ENCODE data around the gene LIN28B. TPM values are rescaled to one million over a fixed set of nuclear protein-coding genes. Genes with fewer than 3 reads are reported as not detected.
"Not testable (repeated sequence)": the region's sequence is repeated elsewhere in the genome, so short reads cannot be mapped to it uniquely, and the experiment has no call there.

LIN28B gene
- total RNA-seq, 2 experiments from 2014 or later: not detected

GRCh38 chr6:104995989-104996617 is 39.2 kb downstream of the LIN28B start:
- Mint-ChIP-seq H3K36me3 (ENCODE audit: low read depth) (no peaks in the 10 kb centered on the region), H3K4me1 (ENCODE audit: low read depth) (no peaks in the 10 kb centered on the region), H3K9me3 (no peaks in the 10 kb centered on the region), H3K27me3 (ENCODE audit: low read depth) (no peaks in the 10 kb centered on the region), H3K4me3 (no peak overlapping the region), H3K27ac (no peak overlapping the region)
- DNase-seq: no peak
- CTCF ChIA-PET: no interaction called here
- intact Hi-C loops (cut with micrococcal nuclease): no loop called here

GRCh38 chr6:105001063-105001462 is 44.2 kb downstream of the LIN28B start:
- intact Hi-C loops (cut with micrococcal nuclease): no loop called here
- Mint-ChIP-seq H3K27me3 (ENCODE audit: low read depth) (peaks cover 3% of the 10 kb centered on the region), H3K9me3 (no peaks in the 10 kb centered on the region), H3K4me1 (ENCODE audit: low read depth) (no peaks in the 10 kb centered on the region), H3K27ac (no peak overlapping the region), H3K4me3 (no peak overlapping the region), H3K36me3 (ENCODE audit: low read depth) (no peaks in the 10 kb centered on the region)
- CTCF ChIA-PET: no interaction called here
- DNase-seq: no peak

GRCh38 chr6:105001906-105002305 is 45.0 kb downstream of the LIN28B start:
- Mint-ChIP-seq H3K9me3 (no peaks in the 10 kb centered on the region), H3K4me1 (ENCODE audit: low read depth) (no peaks in the 10 kb centered on the region), H3K27ac (no peak overlapping the region), H3K4me3 (no peak overlapping the region), H3K27me3 (ENCODE audit: low read depth) (peaks cover 3% of the 10 kb centered on the region), H3K36me3 (ENCODE audit: low read depth) (no peaks in the 10 kb centered on the region)
- DNase-seq: no peak
- CTCF ChIA-PET: no interaction called here
- intact Hi-C loops (cut with micrococcal nuclease): no loop called here

GRCh38 chr6:105005451-105005850 is 48.5 kb downstream of the LIN28B start:
- H3K9me3 Mint-ChIP-seq: no peaks in the 10 kb centered on the region
- H3K36me3 Mint-ChIP-seq (ENCODE audit: low read depth): no peaks in the 10 kb centered on the region
- no peaks in the 10 kb centered on the region for H3K4me1 Mint-ChIP-seq (ENCODE audit: low read depth)
- H3K4me3 Mint-ChIP-seq: no peak overlapping the region
- no peak for DNase-seq
- peaks cover 3% of the 10 kb centered on the region for H3K27me3 Mint-ChIP-seq (ENCODE audit: low read depth)
- H3K27ac Mint-ChIP-seq: no peak overlapping the region
- CTCF ChIA-PET: no interaction called here
- intact Hi-C loops (cut with micrococcal nuclease): no loop called here

- not testable (repeated sequence) for H3K4me1 Mint-ChIP-seq (ENCODE audit: low read depth)
- CTCF ChIA-PET: interaction anchor here (0.6 kb wide), 1 partner anchor 116 kb away, joined by 3 read pairs; no protein-coding TSS in a partner anchor
Observed at GRCh38 chr6:105013459-105013858, 56.6 kb downstream of the LIN28B start.

GRCh38 chr6:105014448-105014847 is 57.5 kb downstream of the LIN28B start:
- Mint-ChIP-seq H3K9me3 (no peaks in the 10 kb centered on the region), H3K4me1 (ENCODE audit: low read depth) (no peaks in the 10 kb centered on the region), H3K36me3 (ENCODE audit: low read depth) (no peaks in the 10 kb centered on the region), H3K27me3 (ENCODE audit: low read depth) (peaks cover 4% of the 10 kb centered on the region), H3K4me3 (no peak overlapping the region), H3K27ac (no peak overlapping the region)
- DNase-seq: no peak
- CTCF ChIA-PET: interaction anchor here (0.6 kb wide), 1 partner anchor 9 kb away, joined by 3 read pairs; no protein-coding TSS in a partner anchor
- intact Hi-C loops (cut with micrococcal nuclease): no loop called here

More at GRCh38 chr6:105013459-105013858, 56.6 kb downstream of the LIN28B start:
- intact Hi-C loops (cut with micrococcal nuclease); H3K36me3 Mint-ChIP-seq (ENCODE audit: low read depth); DNase-seq; H3K27me3 Mint-ChIP-seq (ENCODE audit: low read depth); H3K4me3 Mint-ChIP-seq; H3K9me3 Mint-ChIP-seq; H3K27ac Mint-ChIP-seq: not testable (repeated sequence)

GRCh38 chr6:105014954-105015353 is 58.0 kb downstream of the LIN28B start:
- no peak for DNase-seq
- intact Hi-C loops (cut with micrococcal nuclease): no loop called here
- Mint-ChIP-seq H3K4me3 (no peak overlapping the region), H3K36me3 (ENCODE audit: low read depth) (no peaks in the 10 kb centered on the region), H3K27me3 (ENCODE audit: low read depth) (peaks cover 4% of the 10 kb centered on the region), H3K9me3 (no peaks in the 10 kb centered on the region), H3K4me1 (ENCODE audit: low read depth) (no peaks in the 10 kb centered on the region), H3K27ac (no peak overlapping the region)
- CTCF ChIA-PET: interaction anchor here (0.6 kb wide), 1 partner anchor 9 kb away, joined by 3 read pairs; no protein-coding TSS in a partner anchor

GRCh38 chr6:105015482-105015881 is 58.6 kb downstream of the LIN28B start:
- H3K4me3 Mint-ChIP-seq: no peak overlapping the region
- H3K27ac Mint-ChIP-seq: no peak overlapping the region
- intact Hi-C loops (cut with micrococcal nuclease): no loop called here
- no peak for DNase-seq
- H3K4me1 Mint-ChIP-seq (ENCODE audit: low read depth): no peaks in the 10 kb centered on the region
- H3K9me3 Mint-ChIP-seq: no peaks in the 10 kb centered on the region
- H3K36me3 Mint-ChIP-seq (ENCODE audit: low read depth): no peaks in the 10 kb centered on the region
- peaks cover 4% of the 10 kb centered on the region for H3K27me3 Mint-ChIP-seq (ENCODE audit: low read depth)
- CTCF ChIA-PET: no interaction called here

- intact Hi-C loops (cut with micrococcal nuclease): no loop called here
- no peak for DNase-seq
- Mint-ChIP-seq H3K27ac (no peak overlapping the region), H3K4me3 (no peak overlapping the region), H3K9me3 (no peaks in the 10 kb centered on the region), H3K36me3 (ENCODE audit: low read depth) (no peaks in the 10 kb centered on the region), H3K4me1 (ENCODE audit: low read depth) (no peaks in the 10 kb centered on the region), H3K27me3 (ENCODE audit: low read depth) (peaks cover 20% of the 10 kb centered on the region)
- CTCF ChIA-PET: no interaction called here
Observed at GRCh38 chr6:105019285-105019684, 62.4 kb downstream of the LIN28B start.

- intact Hi-C loops (cut with micrococcal nuclease): no loop called here
- CTCF ChIA-PET: no interaction called here
- no peak for DNase-seq
- Mint-ChIP-seq H3K36me3 (ENCODE audit: low read depth) (no peaks in the 10 kb centered on the region), H3K27ac (no peak overlapping the region), H3K27me3 (ENCODE audit: low read depth) (peaks cover 20% of the 10 kb centered on the region), H3K4me1 (ENCODE audit: low read depth) (no peaks in the 10 kb centered on the region), H3K4me3 (no peak overlapping the region), H3K9me3 (no peaks in the 10 kb centered on the region)
Observed at GRCh38 chr6:105021399-105021798, 64.5 kb downstream of the LIN28B start.

- Mint-ChIP-seq H3K4me3 (no peak overlapping the region), H3K36me3 (ENCODE audit: low read depth) (no peaks in the 10 kb centered on the region), H3K9me3 (no peaks in the 10 kb centered on the region), H3K27ac (no peak overlapping the region), H3K27me3 (ENCODE audit: low read depth) (peaks cover 20% of the 10 kb centered on the region), H3K4me1 (ENCODE audit: low read depth) (no peaks in the 10 kb centered on the region)
- DNase-seq: no peak
- intact Hi-C loops (cut with micrococcal nuclease): no loop called here
- CTCF ChIA-PET: no interaction called here
Observed at GRCh38 chr6:105022416-105022815, 65.5 kb downstream of the LIN28B start.

- Mint-ChIP-seq H3K4me1 (ENCODE audit: low read depth) (no peaks in the 10 kb centered on the region), H3K27ac (no peak overlapping the region), H3K4me3 (no peak overlapping the region), H3K36me3 (ENCODE audit: low read depth) (no peaks in the 10 kb centered on the region), H3K27me3 (ENCODE audit: low read depth) (peaks cover 16% of the 10 kb centered on the region), H3K9me3 (no peaks in the 10 kb centered on the region)
- CTCF ChIA-PET: no interaction called here
- no peak for DNase-seq
- intact Hi-C loops (cut with micrococcal nuclease): no loop called here
Observed at GRCh38 chr6:105024803-105025202, 67.9 kb downstream of the LIN28B start.

- H3K4me1 Mint-ChIP-seq (ENCODE audit: low read depth): no peaks in the 10 kb centered on the region
- intact Hi-C loops (cut with micrococcal nuclease): no loop called here
- DNase-seq: no peak
- peaks cover 4% of the 10 kb centered on the region for H3K27me3 Mint-ChIP-seq (ENCODE audit: low read depth)
- H3K9me3 Mint-ChIP-seq: no peaks in the 10 kb centered on the region
- no peak overlapping the region for H3K27ac Mint-ChIP-seq
- CTCF ChIA-PET: interaction anchor here (0.6 kb wide), 1 partner anchor 105 kb away, joined by 4 read pairs; no protein-coding TSS in a partner anchor
- H3K36me3 Mint-ChIP-seq (ENCODE audit: low read depth): no peaks in the 10 kb centered on the region
- no peak overlapping the region for H3K4me3 Mint-ChIP-seq
Observed at GRCh38 chr6:105028898-105029297, 72.0 kb downstream of the LIN28B start.
